ENCODE data around the gene MGMT. TPM values are rescaled to one million over a fixed set of nuclear protein-coding genes. Genes with fewer than 3 reads are reported as not detected.

Gene MGMT
- total RNA-seq, 1 experiment from 2014 or later: 11.5 TPM

- Histone ChIP-seq H4K20me1 (ENCODE audit: insufficient read depth) (no peaks in the 10 kb centered on the region), H3K4me2 (ENCODE audit: low read length) (no peak overlapping the region), H3K36me3 (ENCODE audit: control insufficient read depth in 1 of 2, insufficient read depth in 2 of 2, low read length in 2 of 2) (no peaks in the 10 kb centered on the region), H3K9me2 (ENCODE audit: insufficient read depth) (no peaks in the 10 kb centered on the region), H3K27ac (ENCODE audit: low read depth, low read length) (no peak overlapping the region), H3K9ac (ENCODE audit: low read length) (no peak overlapping the region), H3K9me3 (ENCODE audit: control insufficient read depth in 1 of 2, insufficient read depth in 1 of 2, low read depth in 1 of 2, low read length in 2 of 2) (no peaks in the 10 kb centered on the region), H2AFZ (ENCODE audit: low read depth, low read length, poor library complexity, severe bottlenecking) (no peak overlapping the region), H3K4me1 (ENCODE audit: control insufficient read depth in 1 of 2, insufficient read depth in 2 of 2, low read length in 2 of 2) (no peaks in the 10 kb centered on the region), H3K79me2 (ENCODE audit: insufficient read depth, low read length) (no peaks in the 10 kb centered on the region), H3K27me3 (ENCODE audit: insufficient read depth, low read length) (no peaks in the 10 kb centered on the region), H3K4me3 (replicated peaks in 1 of 2; ENCODE audit: low read depth in 1 of 2, low read length in 2 of 2) (no peak overlapping the region)
- ChIA-PET POLR2A (no interaction called here), CTCF (no interaction called here), RAD21 (ENCODE audit: low non-redundant PET in 1 of 2, low total read pairs in 2 of 2, uncharacterized antibody in 2 of 2, unreplicated experiment in 2 of 2) (no interaction called here)
- TF ChIP-seq ZNF274 (IDR thresholded peaks at IDR 0.05; ENCODE audit: low read depth, low read length): no peak
- no peak for TF ChIP-seq EZH2 (IDR thresholded peaks at IDR 0.05)
- TF ChIP-seq ELF1 (IDR thresholded peaks at IDR 0.05; ENCODE audit: borderline replicate concordance, low read depth): no peak
- TF ChIP-seq REST (IDR thresholded peaks at IDR 0.05; ENCODE audit: low read depth): no peak
- no peak for TF ChIP-seq ZBTB33 (IDR thresholded peaks at IDR 0.05; ENCODE audit: extremely low read depth, insufficient replicate concordance, low read length)
- ATAC-seq (no peak), DNase-seq (ENCODE audit: low read depth, low spot score) (no peak)
- no TSS peak for BruUV-seq (replicated peaks)
- intact Hi-C loops (cut with micrococcal nuclease): no loop called here
Measured at GRCh38 chr10:129601737-129602136, 134.7 kb downstream of the MGMT start.
